ENCODE measurements around the gene NOTCH3. TPM values are rescaled to one million over a fixed set of nuclear protein-coding genes. Genes with fewer than 3 reads are reported as not detected.
A peak's percentile ranks its signal among the peaks of the same experiment; 100 is the strongest.

NOTCH3 gene
- total RNA-seq, 1 experiment from 2014 or later, result 164 TPM

DNA sequence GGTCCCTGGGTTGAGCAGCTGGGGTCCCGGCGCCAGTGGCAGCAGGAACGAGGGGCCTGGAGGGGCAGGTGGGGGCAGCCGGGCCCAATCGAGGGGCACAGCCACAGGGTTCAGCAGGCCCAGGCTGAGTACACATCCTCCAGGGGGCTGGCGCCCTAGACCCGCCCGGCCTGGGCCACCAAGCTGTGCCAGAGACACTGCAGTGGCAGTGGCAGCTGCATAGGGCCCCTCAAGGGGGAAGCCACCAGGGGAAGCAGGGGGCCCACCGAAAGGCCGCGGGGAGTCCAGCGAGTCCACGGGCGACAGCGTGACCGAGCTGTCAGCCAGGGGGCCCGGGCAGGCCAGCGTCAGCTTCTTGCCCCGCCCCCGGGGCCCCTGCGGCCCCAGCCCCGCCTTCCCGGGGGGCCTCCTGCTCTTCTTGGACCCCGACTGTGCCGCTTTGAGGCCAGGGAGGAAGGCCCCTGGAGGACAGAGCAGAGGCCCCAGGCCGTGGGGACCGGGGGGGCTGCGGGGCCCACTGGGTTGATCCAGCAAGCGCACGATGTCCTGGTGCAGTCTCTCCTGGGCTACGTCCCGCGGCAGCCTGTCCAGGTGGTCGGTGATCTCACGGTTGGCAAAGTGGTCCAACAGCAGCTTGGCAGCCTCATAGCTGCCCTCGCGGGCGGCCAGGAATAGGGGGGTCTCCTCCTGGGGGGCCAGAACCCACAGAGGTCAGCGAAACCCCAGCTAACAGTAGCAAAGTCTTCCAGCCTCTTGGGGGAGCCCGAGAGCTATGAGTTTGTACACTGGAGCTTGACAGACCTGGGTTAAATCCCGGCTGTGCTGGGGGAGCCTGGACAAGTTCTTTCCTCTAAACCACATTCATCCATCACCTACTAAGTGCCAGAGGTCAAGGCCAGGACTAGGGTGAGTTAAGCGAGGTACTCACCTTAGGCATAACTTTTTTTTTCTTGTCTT is 39.5 kb downstream of the NOTCH3 start:
- WGBS (ENCODE audit: extremely low coverage, insufficient read length, low lambda C conversion rate), result no CpG with 5 or more reads among the region's 42 CpGs
- H2AFZ ChIP-seq (ENCODE audit: low read length), result no peak overlapping the region
- no peak overlapping the region for H3K56ac ChIP-seq (ENCODE audit: insufficient read length, low read depth, low read length)
- no peak overlapping the region for H2BK120ac ChIP-seq (ENCODE audit: low read depth, low read length, poor library complexity, severe bottlenecking)
- H2BK20ac ChIP-seq (ENCODE audit: low read depth, low read length, poor library complexity, severe bottlenecking), result no peak overlapping the region
- Mint-ChIP-seq H3K27me3 (ENCODE audit: low read depth) (no peaks in the 10 kb centered on the region), H3K4me3 (no peak overlapping the region), H3K27ac (no peak overlapping the region), H3K4me1 (peaks cover 7% of the 10 kb centered on the region in 2 experiments), H3K36me3 (ENCODE audit: insufficient read depth in 1 of 3, low read depth in 3 of 3) (peaks cover 36 to 61% (median 51%) of the 10 kb centered on the region in 3 experiments), H3K9me3 (peaks cover 0 to 5% of the 10 kb centered on the region in 2 experiments; a peak in 3 of 5 replicates)
- H3K4me2 ChIP-seq (ENCODE audit: insufficient read depth, insufficient read length, low read length), result no peak overlapping the region
- no peaks in the 10 kb centered on the region for H3K27me3 ChIP-seq (ENCODE audit: insufficient read depth, low read length)
- no peaks in the 10 kb centered on the region for H3K4me1 ChIP-seq (ENCODE audit: insufficient read depth, low read length)
- no peak overlapping the region for H3K27ac ChIP-seq (ENCODE audit: insufficient read length, low read depth, low read length)
- H4K8ac ChIP-seq (replicated peaks; ENCODE audit: insufficient read length, low read depth, low read length), result no peak overlapping the region
- H3K79me2 ChIP-seq (ENCODE audit: insufficient read depth, low read length), result no peaks in the 10 kb centered on the region
- no peaks in the 10 kb centered on the region for H3K79me1 ChIP-seq (ENCODE audit: insufficient read depth, low read depth, low read length, poor library complexity, severe bottlenecking)
- H3K23ac ChIP-seq (ENCODE audit: insufficient read length, low read depth, low read length), result no peak overlapping the region
- DNase-seq, result no peak
- H2BK12ac ChIP-seq (ENCODE audit: insufficient read length, low read depth, low read length), result no peak overlapping the region
- H2BK5ac ChIP-seq (ENCODE audit: insufficient read length, low read length), result no peak overlapping the region
- no peak overlapping the region for H4K5ac ChIP-seq (ENCODE audit: insufficient read length, low read depth, low read length)
- H2BK15ac ChIP-seq (ENCODE audit: low read depth, low read length), result no peak overlapping the region
- H3K23me2 ChIP-seq (ENCODE audit: insufficient read length, low read depth, low read length, poor library complexity, severe bottlenecking), result no peaks in the 10 kb centered on the region
- peaks cover 14% of the 10 kb centered on the region for H3K9me3 ChIP-seq (ENCODE audit: control insufficient read depth, low read depth, low read length)
- H3K4ac ChIP-seq (ENCODE audit: low read depth, low read length), result no peak overlapping the region
- H4K91ac ChIP-seq (ENCODE audit: insufficient read length, low read depth, low read length), result no peak overlapping the region
- H3K18ac ChIP-seq (ENCODE audit: insufficient read length, low read depth, low read length), result no peak overlapping the region
- TF ChIP-seq, protein P1, sequence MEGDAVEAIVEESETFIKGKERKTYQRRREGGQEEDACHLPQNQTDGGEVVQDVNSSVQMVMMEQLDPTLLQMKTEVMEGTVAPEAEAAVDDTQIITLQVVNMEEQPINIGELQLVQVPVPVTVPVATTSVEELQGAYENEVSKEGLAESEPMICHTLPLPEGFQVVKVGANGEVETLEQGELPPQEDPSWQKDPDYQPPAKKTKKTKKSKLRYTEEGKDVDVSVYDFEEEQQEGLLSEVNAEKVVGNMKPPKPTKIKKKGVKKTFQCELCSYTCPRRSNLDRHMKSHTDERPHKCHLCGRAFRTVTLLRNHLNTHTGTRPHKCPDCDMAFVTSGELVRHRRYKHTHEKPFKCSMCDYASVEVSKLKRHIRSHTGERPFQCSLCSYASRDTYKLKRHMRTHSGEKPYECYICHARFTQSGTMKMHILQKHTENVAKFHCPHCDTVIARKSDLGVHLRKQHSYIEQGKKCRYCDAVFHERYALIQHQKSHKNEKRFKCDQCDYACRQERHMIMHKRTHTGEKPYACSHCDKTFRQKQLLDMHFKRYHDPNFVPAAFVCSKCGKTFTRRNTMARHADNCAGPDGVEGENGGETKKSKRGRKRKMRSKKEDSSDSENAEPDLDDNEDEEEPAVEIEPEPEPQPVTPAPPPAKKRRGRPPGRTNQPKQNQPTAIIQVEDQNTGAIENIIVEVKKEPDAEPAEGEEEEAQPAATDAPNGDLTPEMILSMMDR (conservative IDR thresholded peaks at IDR 0.05), result peak; percentile 54
- no peak overlapping the region for H2AK5ac ChIP-seq (ENCODE audit: insufficient read length, low read length)
- no peaks in the 10 kb centered on the region for H4K20me1 ChIP-seq (ENCODE audit: control insufficient read depth, insufficient read depth, insufficient read length)
- no peak overlapping the region for H3T11ph ChIP-seq (ENCODE audit: low read length)
- no peak overlapping the region for H3K14ac ChIP-seq (ENCODE audit: insufficient read depth, low read length)
- H3K9ac ChIP-seq (ENCODE audit: extremely low read depth, insufficient read length, low read length), result no peak overlapping the region

Measured in H9 (cell line).